Peyer's patch (tissue), 4 donors: Measurements from ENCODE around the gene ZNF787. TPM values are rescaled to one million over a fixed set of nuclear protein-coding genes. Genes with fewer than 3 reads are reported as not detected.

Experiments
- DNase-seq, 3 donors: peaks; one replicate each; pipeline ENCODE4 v3.0.0-alpha.2; 2017 to 2019
- H3K27ac ChIP-seq, 4 donors: fragments of 200-600 bp; sonication (generic); one replicate each; pipeline ENCODE4 v1.5.1; 2016 to 2019
- H3K27me3 ChIP-seq, 2 donors: fragments of 200-600 bp; sonication (generic); one replicate each; pipeline ENCODE4 v1.5.1; 2019
- H3K36me3 ChIP-seq, 3 donors: fragments of 200-600 bp; sonication (generic); one replicate each; pipeline ENCODE4 v1.5.1; 2016 to 2019
- H3K4me1 ChIP-seq, 4 donors: fragments of 200-600 bp; sonication (generic); one replicate each; pipeline ENCODE4 v1.5.1; 2016 to 2019
- H3K4me3 ChIP-seq, 4 donors: fragments of 200-600 bp; sonication (generic); 1 replicate in 3 of 4; 2 replicates in 1 of 4; pipeline ENCODE4 v1.5.1; 2016 to 2019; ENCODE audit warnings: mild to moderate bottlenecking in 1 of 4
- H3K9me3 ChIP-seq, 4 donors: fragments of 200-600 bp; sonication (generic); one replicate each; pipeline ENCODE4 v1.5.1; 2016 to 2019; ENCODE audit warnings: mild to moderate bottlenecking in 1 of 4
- CTCF ChIP-seq, 6 experiments: fragments of 450-650 bp in 4 of 6; fragments of 200-600 bp in 2 of 6; sonication (generic) in 1 of 6; IDR thresholded peaks; one replicate each; pipeline ENCODE4 v1.5.1; 2017 to 2019; ENCODE audit warnings: antibody characterized with exemption in 6 of 6, mild to moderate bottlenecking in 3 of 6, moderate library complexity in 1 of 6
- POLR2A ChIP-seq, 2 donors: fragments of 450-650 bp; IDR thresholded peaks; one replicate each; pipeline ENCODE4 v1.5.1; 2017; ENCODE audit warnings: antibody characterized with exemption in 2 of 2, mild to moderate bottlenecking in 2 of 2, moderate library complexity in 2 of 2
- total RNA-seq, 4 donors: library from RNA; depleted of rRNA; stranded (reverse); fragments of >200 nt; gene quantifications; one replicate each; pipeline ENCODE4 v1.1.0, GENCODE V29; 2016

Gene ZNF787
- 10 to 100 TPM; 19.0 to 42.1 (median 26.9) TPM for total RNA-seq

DNA sequence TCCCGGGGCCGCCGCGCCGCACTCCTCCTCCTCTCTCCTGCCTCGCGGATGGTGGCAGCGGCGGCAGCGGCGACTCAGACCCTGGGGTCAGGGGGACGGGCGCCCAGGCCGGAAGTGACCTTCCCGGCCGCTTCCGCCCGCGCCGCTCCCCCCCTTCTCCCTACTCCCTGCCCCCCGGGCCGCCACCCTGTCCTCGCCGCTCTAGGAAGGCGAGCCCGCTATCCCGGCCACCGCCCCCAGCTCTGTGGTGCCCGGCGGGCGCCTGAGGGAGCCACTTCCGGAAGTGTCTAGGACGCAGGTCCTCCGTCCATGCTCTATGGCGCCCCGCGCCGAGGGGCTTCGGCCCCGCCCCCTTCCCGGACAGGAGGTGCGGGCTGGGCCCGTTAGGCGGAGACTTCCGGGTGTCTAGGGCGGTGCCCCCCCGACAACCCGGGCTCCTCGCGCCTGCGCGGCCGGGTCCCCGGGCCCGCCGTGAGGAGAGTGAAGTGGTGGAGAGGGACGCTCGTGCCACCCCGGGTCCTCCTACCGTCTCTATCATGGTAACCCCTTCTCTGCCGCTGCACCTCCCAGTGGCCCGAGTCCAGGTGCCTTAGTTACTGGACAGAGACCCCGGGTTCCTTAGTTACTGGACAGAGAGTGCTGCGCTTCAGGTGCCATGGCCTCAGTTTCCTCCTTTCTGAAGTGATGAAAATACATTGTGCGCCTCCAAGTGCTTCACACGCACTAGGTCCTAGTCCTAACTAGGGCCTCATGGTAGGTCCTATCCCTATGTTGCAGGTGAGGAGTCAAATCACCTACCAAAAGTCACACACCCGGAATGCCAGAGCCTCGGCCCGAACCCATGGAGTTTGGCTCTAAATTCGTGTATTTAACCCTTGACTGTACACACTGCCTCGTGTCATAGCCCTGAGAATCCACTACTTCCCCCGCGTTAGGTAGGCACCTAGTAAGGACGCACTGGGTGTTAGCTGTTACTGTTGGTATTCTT is at the start of gene ZNF787:
TSS of gene ZNF787 (minus strand) at position 116 of the 988 bp plus-strand sequence. CDS start 18,078 bp downstream, outside the sequence.
- peak within 1 kb of the TSS; percentile 72 to 100 (median 84) for H3K4me3 ChIP-seq
- H3K27me3 ChIP-seq, result no peaks in the 10 kb centered on the region
- no peaks in the 10 kb centered on the region for H3K9me3 ChIP-seq
- H3K4me1 ChIP-seq, result peaks cover 8 to 47% (median 16%) of the 10 kb centered on the region in 4 donors
- H3K36me3 ChIP-seq, result peaks cover 0 to 6% (median 0%) of the 10 kb centered on the region in 3 donors
- TF ChIP-seq POLR2A (IDR thresholded peaks at IDR 0.05) (peak; percentile 49 to 55), CTCF (IDR thresholded peaks at IDR 0.05) (peak in 1 of 6 experiments; percentile 2)
- peak; percentile 95 to 99 (median 98) for DNase-seq
- peak within 1 kb of the TSS; percentile 93 to 100 (median 96) for H3K27ac ChIP-seq

DNA sequence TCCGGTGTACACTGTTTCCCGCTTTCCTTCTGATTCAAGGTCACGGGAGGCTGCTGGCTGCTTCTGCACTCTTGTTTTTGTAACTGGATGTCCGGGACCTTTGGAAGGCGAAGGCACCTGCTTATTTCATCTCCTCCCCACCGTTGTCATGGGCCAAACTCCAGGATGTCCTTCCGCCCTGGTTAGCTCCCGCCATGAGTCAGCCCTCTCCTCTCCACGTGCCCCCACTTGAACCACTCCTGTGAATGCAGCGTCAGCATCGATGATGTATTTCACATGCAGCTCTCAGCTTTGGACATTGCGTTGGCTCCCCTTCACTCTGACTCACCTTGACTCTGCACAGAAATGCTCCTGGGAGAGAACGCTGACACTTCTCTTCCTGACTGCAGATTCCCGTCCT is 49.2 kb upstream of the ZNF787 start:
- no peaks in the 10 kb centered on the region for H3K4me1 ChIP-seq
- DNase-seq, result peak in 2 of 3 donors; percentile 63 to 80

DNA sequence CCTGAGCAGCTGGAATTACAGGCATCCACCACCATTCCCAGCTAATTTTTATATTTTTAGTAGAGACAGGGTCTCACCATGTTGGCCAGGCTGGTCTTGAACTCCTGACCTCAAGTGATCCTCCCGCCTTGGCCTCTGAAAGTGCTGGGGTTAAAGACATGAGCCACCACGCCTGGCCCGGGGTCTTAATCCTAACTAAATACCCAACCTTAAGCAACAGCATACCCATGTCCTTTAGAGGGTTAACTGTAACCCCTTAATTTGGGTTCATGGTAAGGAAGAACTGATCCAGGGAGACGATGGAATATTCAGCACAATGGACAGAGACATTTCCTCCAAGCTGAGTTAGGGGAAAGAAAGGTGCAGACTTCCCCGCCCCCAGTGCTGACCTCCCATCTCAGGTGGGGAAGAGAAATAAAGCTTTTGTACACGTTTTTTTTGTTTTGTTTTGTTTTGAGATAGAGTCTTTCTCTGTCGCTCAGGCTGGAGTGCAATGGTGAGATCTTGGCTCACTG is 46.0 kb upstream of the ZNF787 start:
- H3K4me1 ChIP-seq, result no peaks in the 10 kb centered on the region
- no peak for DNase-seq
- no peaks in the 10 kb centered on the region for H3K36me3 ChIP-seq
- H3K27ac ChIP-seq, result no peak overlapping the region
- TF ChIP-seq POLR2A (IDR thresholded peaks at IDR 0.05) (no peak), CTCF (IDR thresholded peaks at IDR 0.05) (no peak)
- H3K27me3 ChIP-seq, result no peaks in the 10 kb centered on the region
- no peak overlapping the region for H3K4me3 ChIP-seq
- H3K9me3 ChIP-seq, result no peaks in the 10 kb centered on the region

More for the DNA sequence above, 49.2 kb upstream of the ZNF787 start:
- Histone ChIP-seq H3K27me3 (no peaks in the 10 kb centered on the region), H3K27ac (no peak overlapping the region), H3K4me3 (no peak overlapping the region), H3K36me3 (no peaks in the 10 kb centered on the region), H3K9me3 (no peaks in the 10 kb centered on the region)
- TF ChIP-seq POLR2A (IDR thresholded peaks at IDR 0.05) (no peak), CTCF (IDR thresholded peaks at IDR 0.05) (no peak)

DNA sequence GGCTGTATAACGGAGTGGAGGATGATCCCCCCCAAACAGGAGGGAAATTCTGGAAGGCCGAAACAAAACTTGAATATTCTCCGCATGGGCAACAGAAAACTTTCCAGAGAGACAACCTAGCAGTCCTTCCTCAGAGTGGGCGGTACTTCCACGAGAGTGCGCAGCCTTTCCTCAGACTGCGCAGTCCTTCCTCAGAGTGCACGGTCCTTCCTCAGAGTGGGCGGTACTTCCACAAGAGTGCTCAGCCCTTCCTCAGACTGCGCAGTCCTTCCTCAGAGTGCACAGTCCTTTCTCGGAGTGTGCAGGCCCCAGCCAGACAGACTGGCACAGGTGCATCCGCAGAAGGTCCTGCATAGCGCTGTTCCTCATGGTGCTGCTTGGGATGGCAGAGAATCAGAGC is 42.0 kb upstream of the ZNF787 start:
- TF ChIP-seq POLR2A (IDR thresholded peaks at IDR 0.05), result no peak
- no peak for TF ChIP-seq CTCF (IDR thresholded peaks at IDR 0.05)
- Histone ChIP-seq H3K9me3 (no peaks in the 10 kb centered on the region), H3K27ac (no peak overlapping the region), H3K36me3 (peaks cover 0 to 16% (median 0%) of the 10 kb centered on the region in 3 donors), H3K27me3 (no peaks in the 10 kb centered on the region), H3K4me1 (no peaks in the 10 kb centered on the region), H3K4me3 (no peak overlapping the region)
- no peak for DNase-seq

DNA sequence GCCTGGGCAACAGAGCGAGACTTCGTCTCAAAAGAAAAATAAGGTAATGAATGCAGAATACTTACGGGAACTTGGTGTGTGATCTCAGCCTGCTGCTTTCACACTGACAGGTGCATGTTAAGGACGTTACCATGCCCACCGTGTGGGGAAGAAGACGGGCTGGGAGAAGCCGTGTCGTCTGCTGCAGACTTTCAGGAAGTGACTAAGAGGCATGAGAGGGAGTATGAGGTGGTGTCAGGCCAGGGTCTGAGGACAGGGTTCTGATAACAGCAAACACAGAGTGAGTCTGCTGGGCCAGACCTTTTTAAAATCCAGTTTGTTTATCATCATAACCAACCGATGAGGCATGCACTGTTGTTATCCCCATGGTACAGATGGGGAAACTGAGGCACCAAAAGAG is 41.2 kb upstream of the ZNF787 start:
- TF ChIP-seq CTCF (IDR thresholded peaks at IDR 0.05) (no peak), POLR2A (IDR thresholded peaks at IDR 0.05) (no peak)
- peaks cover 0 to 16% (median 0%) of the 10 kb centered on the region in 3 donors for H3K36me3 ChIP-seq
- DNase-seq, result no peak
- H3K4me3 ChIP-seq, result no peak overlapping the region
- no peaks in the 10 kb centered on the region for H3K9me3 ChIP-seq
- H3K4me1 ChIP-seq, result no peaks in the 10 kb centered on the region
- H3K27ac ChIP-seq, result no peak overlapping the region
- H3K27me3 ChIP-seq, result no peaks in the 10 kb centered on the region
